Measurements from ENCODE around the gene LRRFIP2.

GRCh38 chr3:37181756-37182155 is 7.4 kb upstream of the LRRFIP2 start:
- TF ChIP-seq EZH2phosphoT487 (IDR thresholded peaks at IDR 0.05; ENCODE audit: borderline replicate concordance) = no peak
- TF ChIP-seq CTCF (conservative IDR thresholded peaks at IDR 0.05; ENCODE audit: low read length) = no peak

Measured in Loucy (cell line).